GM10248 (cell line): ENCODE data around the gene DEK.

Experiments
- CTCF ChIA-PET: fragments of 300-600 bp; sonication (Branson Sonifier 250); formaldehyde crosslinking; extraction: SDS; loops from one replicate; lab custom pipeline; 2021; ENCODE audit warnings: antibody characterized with exemption; lab: Yijun Ruan, JAX
- POLR2A ChIA-PET: fragments of 350-650 bp; sonication (Branson Sonifier 250); formaldehyde crosslinking; extraction: SDS; loops from one replicate; lab custom pipeline; 2020; ENCODE audit warnings: antibody characterized with exemption; lab: Yijun Ruan, JAX
- DNase-seq: peaks from one replicate; pipeline ENCODE4 v3.0.0; 2012; ENCODE audit errors: extremely low spot score
- TF ChIP-seq, protein P1 (sequence below): IDR thresholded peaks from 2 replicates; pipeline ENCODE4 v1.5.1; 2012; ENCODE audit warnings: mild to moderate bottlenecking, low read depth; ENCODE audit errors: extremely low read depth, missing control alignments, control extremely low read depth

DEK gene

DNA sequence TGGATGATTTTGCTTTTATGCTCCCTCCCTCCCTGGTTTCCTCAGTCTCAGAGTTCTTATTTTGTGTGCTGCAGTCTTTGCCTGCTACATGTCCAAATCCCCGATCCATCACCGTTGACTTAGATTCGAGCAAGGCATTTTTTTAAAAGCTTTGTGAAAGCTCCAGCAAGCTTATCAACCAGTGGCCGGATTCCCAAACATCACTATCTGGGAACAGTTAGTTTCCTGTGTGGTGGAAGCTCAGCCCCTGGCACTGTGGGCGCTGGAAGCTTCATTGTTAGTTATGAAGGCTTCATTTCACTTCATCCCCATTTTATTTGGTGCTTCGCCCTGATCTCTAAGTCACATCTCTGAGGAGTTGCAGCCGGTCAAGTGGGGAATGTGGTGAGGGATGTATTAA is 44.7 kb downstream of the DEK start:
- no peak for DNase-seq
- CTCF ChIA-PET = no interaction called here
- POLR2A ChIA-PET = no interaction called here
- TF ChIP-seq, protein P1, sequence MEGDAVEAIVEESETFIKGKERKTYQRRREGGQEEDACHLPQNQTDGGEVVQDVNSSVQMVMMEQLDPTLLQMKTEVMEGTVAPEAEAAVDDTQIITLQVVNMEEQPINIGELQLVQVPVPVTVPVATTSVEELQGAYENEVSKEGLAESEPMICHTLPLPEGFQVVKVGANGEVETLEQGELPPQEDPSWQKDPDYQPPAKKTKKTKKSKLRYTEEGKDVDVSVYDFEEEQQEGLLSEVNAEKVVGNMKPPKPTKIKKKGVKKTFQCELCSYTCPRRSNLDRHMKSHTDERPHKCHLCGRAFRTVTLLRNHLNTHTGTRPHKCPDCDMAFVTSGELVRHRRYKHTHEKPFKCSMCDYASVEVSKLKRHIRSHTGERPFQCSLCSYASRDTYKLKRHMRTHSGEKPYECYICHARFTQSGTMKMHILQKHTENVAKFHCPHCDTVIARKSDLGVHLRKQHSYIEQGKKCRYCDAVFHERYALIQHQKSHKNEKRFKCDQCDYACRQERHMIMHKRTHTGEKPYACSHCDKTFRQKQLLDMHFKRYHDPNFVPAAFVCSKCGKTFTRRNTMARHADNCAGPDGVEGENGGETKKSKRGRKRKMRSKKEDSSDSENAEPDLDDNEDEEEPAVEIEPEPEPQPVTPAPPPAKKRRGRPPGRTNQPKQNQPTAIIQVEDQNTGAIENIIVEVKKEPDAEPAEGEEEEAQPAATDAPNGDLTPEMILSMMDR = no peak

DNA sequence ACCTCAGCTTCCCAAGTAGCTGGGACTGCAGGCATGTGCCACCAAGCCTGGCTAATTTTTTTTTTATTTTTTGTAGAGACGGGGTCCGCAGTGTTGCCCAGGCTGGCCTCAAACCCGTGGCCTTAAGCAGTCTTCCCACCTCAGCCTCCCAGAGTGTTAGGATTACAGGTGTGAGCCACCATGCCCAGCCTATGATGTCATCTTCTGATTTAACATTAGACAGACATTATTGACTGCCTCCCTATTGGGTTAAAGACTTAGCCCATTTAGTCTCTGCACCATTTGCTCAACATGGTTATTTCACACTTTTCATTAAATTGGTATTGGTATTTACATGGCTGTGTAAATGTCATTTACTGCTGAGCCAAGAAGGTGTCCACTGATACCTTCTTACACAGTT is 46.1 kb downstream of the DEK start:
- ChIA-PET POLR2A (no interaction called here), CTCF (interaction anchor here (0.9 to 1.9 kb wide), 2 partner anchors 24 to 34 kb away, joined by 3 to 5 read pairs; no protein-coding TSS in a partner anchor)
- no peak for DNase-seq
- TF ChIP-seq, protein P1 = no peak

DNA sequence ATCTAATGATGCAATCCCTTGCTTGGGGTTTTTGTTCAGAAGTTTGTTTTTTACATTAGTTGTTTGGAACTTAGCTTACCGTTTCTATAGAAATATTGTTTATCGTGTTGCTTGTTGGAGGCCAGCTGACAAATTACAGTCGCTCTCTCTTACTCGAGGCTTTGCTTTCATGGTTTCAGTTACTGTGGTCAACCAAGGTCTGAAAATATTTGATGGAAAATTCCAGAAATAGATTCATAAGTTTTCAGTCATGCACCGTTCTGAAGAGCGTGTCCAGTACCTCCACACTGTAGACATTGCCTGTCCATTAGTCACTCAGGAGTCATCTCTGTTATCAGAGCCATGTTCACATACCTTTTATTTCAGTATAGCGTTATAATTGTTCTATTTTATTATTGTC is 47.9 kb downstream of the DEK start:
- TF ChIP-seq, protein P1 = no peak
- ChIA-PET POLR2A (no interaction called here), CTCF (interaction anchor here (0.7 kb wide), 1 partner anchor 15 kb away, joined by 3 read pairs; no protein-coding TSS in a partner anchor)
- DNase-seq = no peak

DNA sequence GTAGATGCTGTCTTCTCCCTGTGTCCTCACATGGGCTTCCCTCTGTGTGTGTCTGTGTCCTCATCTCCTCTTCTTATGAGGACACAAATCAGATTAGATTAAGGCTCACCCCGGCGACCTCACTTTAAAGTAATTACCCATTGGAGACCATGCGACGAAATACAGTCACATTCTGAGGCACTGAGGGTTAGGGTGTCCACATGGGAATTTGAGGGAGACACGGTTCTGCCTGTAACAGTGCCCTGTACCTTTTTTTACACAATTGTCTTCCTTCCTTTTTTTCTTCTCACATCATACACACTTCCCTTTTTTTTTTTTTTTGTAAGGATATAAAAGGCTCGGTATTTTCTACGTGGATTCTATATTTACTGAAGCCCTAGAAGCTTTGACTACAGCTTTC is 48.9 kb downstream of the DEK start:
- CTCF ChIA-PET = no interaction called here
- POLR2A ChIA-PET = no interaction called here
- DNase-seq = no peak
- TF ChIP-seq, protein P1 = no peak

DNA sequence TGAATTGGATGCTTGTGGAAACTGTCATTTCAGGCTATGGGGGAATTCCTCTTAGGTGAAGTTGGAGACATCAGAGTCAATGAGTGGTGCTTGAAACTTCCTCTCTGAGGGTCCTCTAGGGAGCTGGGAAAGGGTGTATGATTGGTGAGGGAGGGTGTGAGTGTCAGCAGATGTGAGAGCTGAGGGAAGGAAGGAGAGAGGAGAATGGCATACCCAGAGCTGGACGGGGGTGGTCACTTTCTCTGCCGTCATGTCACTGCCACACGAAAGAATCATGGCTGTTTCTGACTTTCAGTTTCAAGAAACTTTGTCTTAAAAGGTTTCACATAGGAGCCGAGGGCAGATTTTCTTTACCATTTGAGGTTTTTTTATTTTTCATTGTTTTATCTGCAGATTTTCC is 50.3 kb downstream of the DEK start:
- TF ChIP-seq, protein P1 = no peak
- ChIA-PET CTCF (interaction anchor here (0.9 to 1.5 kb wide), 4 partner anchors 8 to 47 kb away, joined by 3 to 4 read pairs (median 3); no protein-coding TSS in a partner anchor), POLR2A (no interaction called here)
- DNase-seq = peak; percentile 37

DNA sequence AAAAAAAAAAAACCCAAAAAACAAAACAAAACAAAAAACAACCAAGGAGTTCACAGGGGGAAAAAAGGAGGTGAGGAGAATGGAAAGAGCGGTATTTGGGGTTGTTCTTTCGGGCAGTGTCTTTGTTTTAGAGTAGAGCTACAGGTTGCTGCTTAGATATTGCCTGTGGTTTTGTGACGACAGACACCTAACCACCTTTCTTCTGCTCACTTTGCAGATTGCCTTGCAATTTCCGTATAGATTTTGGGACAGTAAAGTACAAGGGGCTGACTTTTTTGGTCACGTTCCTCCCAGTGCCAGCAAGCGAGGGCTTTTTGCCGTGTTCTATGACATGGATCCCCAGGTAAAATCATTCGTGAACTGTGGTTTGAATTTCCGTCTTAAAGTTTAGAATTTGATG is 50.9 kb downstream of the DEK start:
- CTCF ChIA-PET = interaction anchor here (0.8 to 1.5 kb wide), 5 partner anchors 9 to 48 kb away, joined by 3 to 4 read pairs (median 3); no protein-coding TSS in a partner anchor

More for the DNA sequence above, 50.9 kb downstream of the DEK start:
- TF ChIP-seq, protein P1 = no peak
- POLR2A ChIA-PET = no interaction called here
- no peak for DNase-seq
